WTC11 (cell line): ENCODE results near the gene EAF1. TPM values are rescaled to one million over a fixed set of nuclear protein-coding genes. Genes with fewer than 3 reads are reported as not detected.

Source experiments
- ATAC-seq: fragments of 200-7000 bp; cut with Tn5 transposase; 2 replicates; pipeline ENCODE4 v1.10.0; 2021; ENCODE audit warnings: mild to moderate bottlenecking, moderate library complexity
- CTCF ChIA-PET: fragments of 300-600 bp; sonication (Branson Sonifier 250); formaldehyde crosslinking; loops from one replicate; lab custom pipeline; 2021; ENCODE audit warnings: antibody characterized with exemption; lab: Charles Lee
- POLR2A ChIA-PET: fragments of 350-600 bp; sonication (Branson Sonifier 250); formaldehyde crosslinking; loops from one replicate; lab custom pipeline; 2021; ENCODE audit warnings: antibody characterized with exemption; lab: Charles Lee
- DNase-seq: peaks from one replicate; pipeline ENCODE4 v3.0.0; 2021; ENCODE audit warnings: low spot score
- H3K27ac Mint-ChIP-seq: 2 replicates; pipeline ENCODE4 v1.8.0; 2021; ENCODE audit warnings: mixed read lengths
- H3K27me3 Mint-ChIP-seq: 2 replicates; pipeline ENCODE4 v1.8.0; 2021; ENCODE audit warnings: low read depth, mild to moderate bottlenecking, moderate library complexity, mixed read lengths
- H3K36me3 Mint-ChIP-seq: 2 replicates; pipeline ENCODE4 v1.8.0; 2021; ENCODE audit warnings: mixed read lengths
- H3K4me1 Mint-ChIP-seq: 2 replicates; pipeline ENCODE4 v1.8.0; 2022; ENCODE audit warnings: mixed read lengths
- H3K4me3 Mint-ChIP-seq: 2 replicates; pipeline ENCODE4 v1.8.0; 2021; ENCODE audit warnings: mild to moderate bottlenecking, moderate library complexity, mixed read lengths
- H3K9me3 Mint-ChIP-seq: 2 replicates; pipeline ENCODE4 v1.8.0; 2021; ENCODE audit warnings: mixed read lengths
- AR ChIP-seq: fragments of 250-450 bp; sonication (Bioruptor Pico); IDR thresholded peaks from 2 replicates; pipeline ENCODE4 v1.9.0; 2021; ENCODE audit warnings: mild to moderate bottlenecking
- CDX4 ChIP-seq: fragments of 250-450 bp; sonication (Bioruptor Pico); IDR thresholded peaks from 2 replicates; pipeline ENCODE4 v1.9.0; 2021; ENCODE audit warnings: moderate library complexity, mild to moderate bottlenecking, inconsistent platforms, borderline replicate concordance
- CTCF ChIP-seq: fragments of 200-600 bp; IDR thresholded peaks from 2 replicates; pipeline ENCODE4 v1.8.0; 2022; ENCODE audit warnings: antibody characterized with exemption
- ETV6 ChIP-seq: sonication (generic); formaldehyde crosslinking; IDR thresholded peaks from 2 replicates; pipeline ENCODE4 v1.8.1; 2022; ENCODE audit warnings: mild to moderate bottlenecking, missing genetic modification reagents
- GRHL2 ChIP-seq: fragments of 250-450 bp; sonication (Bioruptor Pico); IDR thresholded peaks from 2 replicates; pipeline ENCODE4 v1.8.0; 2022; ENCODE audit warnings: mild to moderate bottlenecking, moderate library complexity; ENCODE audit not compliant: insufficient replicate concordance, severe bottlenecking
- GTF2I ChIP-seq: fragments of 250-450 bp; sonication (Bioruptor Pico); conservative IDR thresholded peaks from 2 replicates; pipeline ENCODE4 v1.4.0; 2021; ENCODE audit warnings: mild to moderate bottlenecking
- HMGA2 ChIP-seq: fragments of 250-450 bp; sonication (Bioruptor Pico); IDR thresholded peaks from 2 replicates; pipeline ENCODE4 v1.4.0; 2021; ENCODE audit warnings: mild to moderate bottlenecking, moderate library complexity
- IRF1 ChIP-seq: sonication (generic); formaldehyde crosslinking; IDR thresholded peaks from 2 replicates; pipeline ENCODE4 v1.8.0; 2023; ENCODE audit warnings: missing genetic modification reagents
- JUN ChIP-seq: sonication (generic); formaldehyde crosslinking; IDR thresholded peaks from 2 replicates; pipeline ENCODE4 v1.8.0; 2023; ENCODE audit warnings: mild to moderate bottlenecking, missing genetic modification reagents
- MAX ChIP-seq: sonication (generic); formaldehyde crosslinking; IDR thresholded peaks from 2 replicates; pipeline ENCODE4 v1.8.0; 2022; ENCODE audit warnings: mild to moderate bottlenecking, missing genetic modification reagents
- MXD4 ChIP-seq: fragments of 250-450 bp; sonication (Bioruptor Pico); IDR thresholded peaks from 2 replicates; pipeline ENCODE4 v1.8.0; 2021; ENCODE audit warnings: mild to moderate bottlenecking, moderate library complexity, borderline replicate concordance
- MYBL2 ChIP-seq: sonication (generic); formaldehyde crosslinking; IDR thresholded peaks from 2 replicates; pipeline ENCODE4 v1.8.1; 2023; ENCODE audit warnings: mild to moderate bottlenecking, moderate library complexity, missing genetic modification reagents
- OVOL2 ChIP-seq: fragments of 250-450 bp; sonication (Bioruptor Pico); IDR thresholded peaks from 2 replicates; pipeline ENCODE4 v1.9.0; 2021; ENCODE audit warnings: mild to moderate bottlenecking, borderline replicate concordance
- SP1 ChIP-seq: sonication (generic); formaldehyde crosslinking; conservative IDR thresholded peaks from 2 replicates; pipeline ENCODE4 v1.8.1; 2022; ENCODE audit warnings: missing genetic modification reagents
- ZNF263 ChIP-seq: sonication (generic); formaldehyde crosslinking; IDR thresholded peaks from 2 replicates; pipeline ENCODE4 v1.8.1; 2022; ENCODE audit warnings: low read depth, mild to moderate bottlenecking, moderate library complexity, missing genetic modification reagents
- ZNF416 ChIP-seq: fragments of 250-450 bp; sonication (Bioruptor Pico); IDR thresholded peaks from 2 replicates; pipeline ENCODE4 v1.9.0; 2021; ENCODE audit warnings: mild to moderate bottlenecking, inconsistent platforms
- total RNA-seq: library from RNA; stranded (reverse); gene quantifications from 3 replicates; pipeline ENCODE4 v1.2.3, GENCODE V29; 2021
- TF ChIP-seq, protein P1 (sequence below): sonication (generic); formaldehyde crosslinking; IDR thresholded peaks from 2 replicates; pipeline ENCODE4 v1.8.1; 2023; ENCODE audit warnings: mild to moderate bottlenecking, missing genetic modification reagents

The EAF1 gene
- total RNA-seq, 1 experiment from 2014 or later, result 25.4 TPM

DNA sequence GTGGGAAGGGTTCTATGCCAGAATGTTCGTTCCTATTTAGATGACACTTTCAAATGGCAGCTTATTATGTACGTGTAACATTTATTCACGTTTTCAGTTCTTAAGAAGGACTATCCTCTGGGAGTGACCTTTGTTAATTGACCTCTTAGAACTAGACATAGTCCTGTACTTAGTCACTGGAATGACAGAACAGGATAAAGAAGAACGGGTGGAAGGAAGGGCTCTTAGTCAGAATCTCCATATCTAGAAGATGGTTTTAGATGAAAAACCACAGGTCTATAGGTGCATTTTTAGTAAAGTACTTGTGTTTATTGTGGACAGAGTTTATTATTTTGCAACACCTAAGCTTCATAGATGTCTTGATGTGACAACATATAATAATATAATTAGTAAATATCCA is 6.5 kb upstream of the EAF1 start:
- no peaks in the 10 kb centered on the region for H3K9me3 Mint-ChIP-seq
- H3K4me3 Mint-ChIP-seq, result no peak overlapping the region
- H3K36me3 Mint-ChIP-seq, result peaks cover 38% of the 10 kb centered on the region
- DNase-seq, result no peak
- peaks cover 2% of the 10 kb centered on the region; the same call in 1 of the 2 replicates for H3K4me1 Mint-ChIP-seq
- TF ChIP-seq JUN (CRISPR knock-in tag) (no peak), CDX4 (no peak), ZNF416 (CRISPR knock-in tag) (no peak)
- TF ChIP-seq, all 79 proteins: peak for 0
- H3K27ac Mint-ChIP-seq, result no peak overlapping the region
- ChIA-PET POLR2A (no interaction called here), CTCF (no interaction called here)
- H3K27me3 Mint-ChIP-seq, result no peaks in the 10 kb centered on the region
- no peak for ATAC-seq

GRCh38 chr3:15426579-15427118 is 749 bp upstream of the EAF1 start:
- H3K9me3 Mint-ChIP-seq, result no peaks in the 10 kb centered on the region
- no peak for TF ChIP-seq ETV6 (CRISPR knock-in tag)
- TF ChIP-seq MYBL2 (CRISPR knock-in tag), result no peak
- no peak for TF ChIP-seq GRHL2 (CRISPR knock-in tag)
- TF ChIP-seq SP1, result no peak
- no peak for TF ChIP-seq GTF2I (CRISPR knock-in tag)
- TF ChIP-seq MAX, result no peak
- H3K4me1 Mint-ChIP-seq, result peaks cover 24% of the 10 kb centered on the region
- CTCF ChIA-PET, result interaction anchor here (1.2 kb wide), 1 partner anchor 100 kb away, joined by 3 read pairs; no protein-coding TSS in a partner anchor
- H3K27ac Mint-ChIP-seq, result peak overlapping the region; percentile 91
- H3K36me3 Mint-ChIP-seq, result peaks cover 34% of the 10 kb centered on the region
- H3K27me3 Mint-ChIP-seq, result no peaks in the 10 kb centered on the region
- DNase-seq (no peak), ATAC-seq (0 out of 2 replicates have a peak, but pooled peaks have one; percentile 7)
- POLR2A ChIA-PET, result no interaction called here
- peak overlapping the region; percentile 96 for H3K4me3 Mint-ChIP-seq

GRCh38 chr3:15427981-15428380 is 583 bp downstream of the EAF1 start:
- DNase-seq, result no peak
- Mint-ChIP-seq H3K9me3 (no peaks in the 10 kb centered on the region), H3K4me1 (peaks cover 24% of the 10 kb centered on the region), H3K4me3 (peak overlapping the region; percentile 96), H3K27me3 (no peaks in the 10 kb centered on the region), H3K27ac (peak overlapping the region; percentile 91), H3K36me3 (peaks cover 36% of the 10 kb centered on the region)
- CTCF ChIA-PET, result interaction anchor here (1.0 to 1.1 kb wide), 2 partner anchors 222 to 225 kb away, joined by 3 read pairs; partner anchors contain the start of gene CAPN7
- no peak; the same call in 1 of the 2 replicates for ATAC-seq
- POLR2A ChIA-PET, result no interaction called here
- TF ChIP-seq ZNF263 (CRISPR knock-in tag) (no peak), IRF1 (CRISPR knock-in tag) (no peak), MXD4 (no peak), AR (CRISPR knock-in tag) (no peak), OVOL2 (no peak), HMGA2 (CRISPR knock-in tag) (no peak), CTCF (no peak)
- TF ChIP-seq, protein P1, sequence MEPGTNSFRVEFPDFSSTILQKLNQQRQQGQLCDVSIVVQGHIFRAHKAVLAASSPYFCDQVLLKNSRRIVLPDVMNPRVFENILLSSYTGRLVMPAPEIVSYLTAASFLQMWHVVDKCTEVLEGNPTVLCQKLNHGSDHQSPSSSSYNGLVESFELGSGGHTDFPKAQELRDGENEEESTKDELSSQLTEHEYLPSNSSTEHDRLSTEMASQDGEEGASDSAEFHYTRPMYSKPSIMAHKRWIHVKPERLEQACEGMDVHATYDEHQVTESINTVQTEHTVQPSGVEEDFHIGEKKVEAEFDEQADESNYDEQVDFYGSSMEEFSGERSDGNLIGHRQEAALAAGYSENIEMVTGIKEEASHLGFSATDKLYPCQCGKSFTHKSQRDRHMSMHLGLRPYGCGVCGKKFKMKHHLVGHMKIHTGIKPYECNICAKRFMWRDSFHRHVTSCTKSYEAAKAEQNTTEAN (CRISPR knock-in tag), result no peak
